ENCODE results near the gene CTNNBL1. TPM values are rescaled to one million over a fixed set of nuclear protein-coding genes. Genes with fewer than 3 reads are reported as not detected.

The CTNNBL1 gene
- total and polyA plus RNA-seq, 8 donors = 14.8 to 34.9 (median 21.3) TPM

- FAIRE-seq = no peak
- no peak for TF ChIP-seq CTCF (IDR thresholded peaks at IDR 0.05)
- no peaks in the 10 kb centered on the region for H3K27me3 ChIP-seq
- no peak for DNase-seq
- H3K9me3 ChIP-seq = no peaks in the 10 kb centered on the region
- H3K36me3 ChIP-seq = peaks cover 0 to 1% (median 0%) of the 10 kb centered on the region in 3 donors
- H3K4me1 ChIP-seq = no peaks in the 10 kb centered on the region
- H3K4me3 ChIP-seq = no peak overlapping the region
- H3K27ac ChIP-seq = no peak overlapping the region
- 98 to 99% methylated on average over 4 of the region's 4 CpGs for WGBS, 2 donors
- intact Hi-C loops (cut with DNase I) = no loop called here
- ATAC-seq = no peak
Measured at GRCh38 chr20:37810027-37810426, 116.2 kb downstream of the CTNNBL1 start.

GRCh38 chr20:37816003-37816402, 122.2 kb downstream of the CTNNBL1 start:
- TF ChIP-seq CTCF (IDR thresholded peaks at IDR 0.05) = no peak
- no peaks in the 10 kb centered on the region for H3K36me3 ChIP-seq
- FAIRE-seq (no peak), ATAC-seq (no peak), DNase-seq (no peak)
- H3K27me3 ChIP-seq = no peaks in the 10 kb centered on the region
- no peaks in the 10 kb centered on the region for H3K4me1 ChIP-seq
- no peak overlapping the region for H3K4me3 ChIP-seq
- no peaks in the 10 kb centered on the region for H3K9me3 ChIP-seq
- 91% methylated on average over 2 of the region's 2 CpGs for WGBS, 2 donors
- intact Hi-C loops (cut with DNase I) = no loop called here
- H3K27ac ChIP-seq = no peak overlapping the region

- TF ChIP-seq CTCF (IDR thresholded peaks at IDR 0.05) = no peak
- Histone ChIP-seq H3K27me3 (no peaks in the 10 kb centered on the region), H3K9me3 (no peaks in the 10 kb centered on the region), H3K27ac (no peak overlapping the region), H3K4me3 (no peak overlapping the region), H3K4me1 (no peaks in the 10 kb centered on the region), H3K36me3 (no peaks in the 10 kb centered on the region)
- ATAC-seq (no peak), DNase-seq (no peak), FAIRE-seq (no peak)
- intact Hi-C loops (cut with DNase I) = no loop called here
- WGBS, 2 donors = 59 to 74% methylated on average over 2 of the region's 2 CpGs
Measured at GRCh38 chr20:37816726-37817125, 122.9 kb downstream of the CTNNBL1 start.

- Histone ChIP-seq H3K36me3 (no peaks in the 10 kb centered on the region), H3K4me3 (no peak overlapping the region), H3K9me3 (no peaks in the 10 kb centered on the region), H3K4me1 (no peaks in the 10 kb centered on the region), H3K27me3 (no peaks in the 10 kb centered on the region), H3K27ac (no peak overlapping the region)
- DNase-seq (no peak), FAIRE-seq (no peak), ATAC-seq (no peak)
- intact Hi-C loops (cut with DNase I) = no loop called here
- TF ChIP-seq CTCF (IDR thresholded peaks at IDR 0.05) = no peak
Measured at GRCh38 chr20:37821696-37822095, 127.9 kb downstream of the CTNNBL1 start.

- Histone ChIP-seq H3K27me3 (no peaks in the 10 kb centered on the region), H3K9me3 (no peaks in the 10 kb centered on the region), H3K4me3 (no peak overlapping the region), H3K36me3 (no peaks in the 10 kb centered on the region), H3K4me1 (no peaks in the 10 kb centered on the region), H3K27ac (no peak overlapping the region)
- TF ChIP-seq CTCF (IDR thresholded peaks at IDR 0.05) = no peak
- ATAC-seq (no peak), DNase-seq (no peak), FAIRE-seq (no peak)
- 91 to 97% methylated on average over 6 of the region's 6 CpGs for WGBS, 2 donors
- intact Hi-C loops (cut with DNase I) = no loop called here
Measured at GRCh38 chr20:37822141-37822601, 128.3 kb downstream of the CTNNBL1 start.
